ENCODE measurements around the gene TMEM200A.

DNA sequence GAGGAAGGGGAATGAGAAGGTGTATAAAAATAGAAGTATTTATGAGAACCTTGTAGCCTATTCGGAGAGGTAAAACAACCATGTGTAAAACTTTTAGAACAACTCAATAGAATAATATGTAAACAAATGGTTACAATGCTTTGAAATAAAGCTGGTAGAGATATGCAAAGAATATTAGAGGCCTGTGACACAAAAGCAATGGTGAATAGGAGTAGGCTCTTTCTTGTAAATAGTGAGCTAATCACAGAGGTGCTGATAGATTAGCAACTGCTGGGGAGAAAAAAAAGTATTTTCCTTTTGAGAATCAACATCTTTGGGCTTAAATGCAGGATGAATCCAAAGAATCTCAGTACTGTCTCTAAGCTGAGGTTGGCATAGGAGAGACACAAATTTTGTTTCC is 7.0 kb downstream of the TMEM200A start:
- TF ChIP-seq, protein P1, sequence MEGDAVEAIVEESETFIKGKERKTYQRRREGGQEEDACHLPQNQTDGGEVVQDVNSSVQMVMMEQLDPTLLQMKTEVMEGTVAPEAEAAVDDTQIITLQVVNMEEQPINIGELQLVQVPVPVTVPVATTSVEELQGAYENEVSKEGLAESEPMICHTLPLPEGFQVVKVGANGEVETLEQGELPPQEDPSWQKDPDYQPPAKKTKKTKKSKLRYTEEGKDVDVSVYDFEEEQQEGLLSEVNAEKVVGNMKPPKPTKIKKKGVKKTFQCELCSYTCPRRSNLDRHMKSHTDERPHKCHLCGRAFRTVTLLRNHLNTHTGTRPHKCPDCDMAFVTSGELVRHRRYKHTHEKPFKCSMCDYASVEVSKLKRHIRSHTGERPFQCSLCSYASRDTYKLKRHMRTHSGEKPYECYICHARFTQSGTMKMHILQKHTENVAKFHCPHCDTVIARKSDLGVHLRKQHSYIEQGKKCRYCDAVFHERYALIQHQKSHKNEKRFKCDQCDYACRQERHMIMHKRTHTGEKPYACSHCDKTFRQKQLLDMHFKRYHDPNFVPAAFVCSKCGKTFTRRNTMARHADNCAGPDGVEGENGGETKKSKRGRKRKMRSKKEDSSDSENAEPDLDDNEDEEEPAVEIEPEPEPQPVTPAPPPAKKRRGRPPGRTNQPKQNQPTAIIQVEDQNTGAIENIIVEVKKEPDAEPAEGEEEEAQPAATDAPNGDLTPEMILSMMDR (IDR thresholded peaks at IDR 0.05; ENCODE audit: insufficient read depth, low read length, poor library complexity, severe bottlenecking) = no peak
- no peak for TF ChIP-seq EZH2phosphoT487 (conservative IDR thresholded peaks at IDR 0.05; ENCODE audit: low read length)
